ENCODE measurements around the gene UNC5C.

GRCh38 chr4:95504501-95504900 lies 44.3 kb downstream of the UNC5C start:
- TF ChIP-seq KLF10 (tag by site-specific recombination; IDR thresholded peaks at IDR 0.05) (no peak), CTCF (tag by site-specific recombination; IDR thresholded peaks at IDR 0.05) (no peak)

Measured in HEK293 (cell line).